ENCODE results near the gene DISP2.

DISP2 gene

GRCh38 chr15:40335938-40336743 lies 21.9 kb upstream of the DISP2 start (continued):
- TF ChIP-seq REST (tag by site-specific recombination; IDR thresholded peaks at IDR 0.05) (no peak), ZNF48 (tag by site-specific recombination; IDR thresholded peaks at IDR 0.05) (no peak), ZNF561 (tag by site-specific recombination; IDR thresholded peaks at IDR 0.05; ENCODE audit: borderline replicate concordance) (no peak), ZNF558 (tag by site-specific recombination; IDR thresholded peaks at IDR 0.05) (no peak), ZBTB7A (tag by site-specific recombination; IDR thresholded peaks at IDR 0.05; ENCODE audit: low read depth) (no peak), ZNF266 (tag by site-specific recombination; IDR thresholded peaks at IDR 0.05; ENCODE audit: low read depth) (no peak), ZNF548 (tag by site-specific recombination; IDR thresholded peaks at IDR 0.05) (no peak), PRDM2 (tag by site-specific recombination; IDR thresholded peaks at IDR 0.05; ENCODE audit: borderline replicate concordance) (no peak), ZBTB21 (tag by site-specific recombination; IDR thresholded peaks at IDR 0.05) (no peak), SP7 (tag by site-specific recombination; IDR thresholded peaks at IDR 0.05) (peak; percentile 26; the same call in 1 of the 2 replicates), ZNF521 (tag by site-specific recombination; IDR thresholded peaks at IDR 0.05) (no peak), ZNF555 (tag by site-specific recombination; conservative IDR thresholded peaks at IDR 0.05) (no peak), ZBTB26 (tag by site-specific recombination; optimal IDR thresholded peaks at IDR 0.05) (no peak), KLF7 (tag by site-specific recombination; IDR thresholded peaks at IDR 0.05; ENCODE audit: borderline replicate concordance) (no peak), ZNF398 (tag by site-specific recombination; IDR thresholded peaks at IDR 0.05) (peak; percentile 24; the same call in 1 of the 2 replicates), TSHZ1 (tag by site-specific recombination; IDR thresholded peaks at IDR 0.05; ENCODE audit: borderline replicate concordance) (no peak), ZSCAN5A (tag by site-specific recombination; IDR thresholded peaks at IDR 0.05) (no peak)

Data from HEK293 (cell line).